GM21381 (cell line): ENCODE data around the gene PLXDC1.
"Not testable (repeated sequence)": the region's sequence is repeated elsewhere in the genome, so short reads cannot be mapped to it uniquely, and the experiment has no call there.

Source experiments
- ATAC-seq: cut with Tn5 transposase; IDR thresholded peaks from one replicate; pipeline ENCODE4 v1.9.1; 2021; ENCODE audit warnings: mild to moderate bottlenecking, moderate library complexity; ENCODE audit not compliant: unreplicated experiment

PLXDC1 gene

DNA sequence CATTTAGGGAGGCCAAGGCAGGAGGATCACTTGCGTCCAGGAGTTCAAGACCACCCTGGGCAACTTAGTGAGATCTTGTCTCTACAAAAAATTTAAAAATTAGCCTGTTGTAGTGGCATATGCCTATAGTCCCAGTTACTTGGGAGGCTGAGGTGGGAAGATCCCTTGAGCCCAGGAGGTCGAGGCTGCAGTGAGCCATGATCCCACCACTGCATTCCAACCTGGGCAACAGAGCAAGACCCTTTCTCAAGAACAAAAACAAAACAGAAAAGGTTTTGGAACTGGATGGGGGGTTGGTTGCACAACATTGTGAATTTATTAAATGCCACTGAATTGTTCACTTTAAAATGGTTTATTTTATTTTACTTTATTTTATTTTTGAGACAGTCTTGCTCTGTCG, 21.2 kb downstream of the PLXDC1 start:
- ATAC-seq: no peak

DNA sequence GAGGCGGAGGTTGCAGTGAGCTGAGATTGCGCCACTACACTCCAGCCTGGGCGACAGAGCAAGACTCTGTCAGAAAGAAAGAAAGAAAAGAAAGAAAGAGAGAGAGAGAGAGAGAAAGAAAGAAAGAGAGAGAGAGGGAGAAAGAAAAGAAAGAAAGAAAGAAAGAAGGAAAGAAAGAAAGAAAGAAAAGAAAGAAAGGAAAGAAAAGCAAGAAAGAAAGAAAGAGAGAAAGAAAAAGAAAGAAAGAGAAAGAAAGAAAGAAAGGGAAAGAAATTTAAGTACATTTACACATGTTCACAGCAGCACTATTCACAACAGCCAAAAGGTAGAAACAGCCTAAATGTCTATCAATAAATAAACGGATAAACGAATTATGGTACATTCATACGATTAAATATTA, 21.9 kb downstream of the PLXDC1 start:
- ATAC-seq: not testable (repeated sequence)

DNA sequence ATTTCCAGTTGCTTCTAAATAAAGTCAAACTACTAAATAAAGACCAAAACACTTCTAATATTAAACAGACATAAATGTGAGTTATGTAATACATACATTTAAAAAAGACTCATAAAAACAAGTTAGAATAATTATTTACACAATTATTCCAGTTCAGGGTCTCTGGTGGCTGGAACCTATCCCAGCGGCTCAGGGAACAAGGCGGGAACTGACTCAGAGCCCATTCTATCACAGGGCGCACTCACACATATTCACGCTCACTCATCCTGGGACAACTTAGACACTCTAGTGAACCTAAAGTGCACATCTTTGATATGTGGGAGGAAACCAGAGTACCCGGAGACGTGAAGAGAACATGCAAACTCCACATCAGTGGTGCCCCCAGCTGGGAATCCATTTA, 25.0 kb downstream of the PLXDC1 start:
- ATAC-seq: no peak

DNA sequence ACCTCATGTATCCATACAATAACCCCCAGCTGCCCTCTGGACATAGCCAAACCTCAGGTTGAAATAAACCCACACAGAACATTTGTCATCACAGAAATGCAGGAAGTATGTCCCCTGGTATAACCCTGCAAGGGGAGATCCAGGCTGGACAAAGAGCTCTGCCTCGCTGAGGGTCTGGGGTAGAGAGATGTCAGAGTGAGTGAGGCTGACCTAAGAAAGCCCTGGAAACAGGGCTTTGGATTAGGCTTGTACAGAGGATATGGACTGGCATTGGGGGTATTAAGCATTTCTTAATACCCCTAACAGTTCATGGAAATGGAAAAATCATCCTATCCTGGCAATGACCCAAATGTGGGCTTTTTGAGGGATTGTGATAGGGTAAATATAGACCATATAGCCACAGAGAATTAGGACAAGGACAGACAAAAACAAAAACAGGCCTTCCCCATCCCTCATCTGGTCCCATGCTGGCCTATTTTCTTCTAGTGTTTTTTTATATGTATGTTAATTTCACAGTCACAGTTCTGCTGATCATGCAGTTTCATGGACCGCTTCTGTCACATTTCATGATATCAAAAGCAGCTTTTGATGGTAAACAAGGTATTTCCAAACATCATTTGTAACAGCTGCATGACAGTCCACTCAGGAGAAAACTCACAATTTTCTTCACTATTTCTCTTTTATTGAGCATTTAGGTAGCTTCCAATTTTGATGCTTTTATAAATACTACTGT, 26.1 kb downstream of the PLXDC1 start:
- no peak for ATAC-seq

DNA sequence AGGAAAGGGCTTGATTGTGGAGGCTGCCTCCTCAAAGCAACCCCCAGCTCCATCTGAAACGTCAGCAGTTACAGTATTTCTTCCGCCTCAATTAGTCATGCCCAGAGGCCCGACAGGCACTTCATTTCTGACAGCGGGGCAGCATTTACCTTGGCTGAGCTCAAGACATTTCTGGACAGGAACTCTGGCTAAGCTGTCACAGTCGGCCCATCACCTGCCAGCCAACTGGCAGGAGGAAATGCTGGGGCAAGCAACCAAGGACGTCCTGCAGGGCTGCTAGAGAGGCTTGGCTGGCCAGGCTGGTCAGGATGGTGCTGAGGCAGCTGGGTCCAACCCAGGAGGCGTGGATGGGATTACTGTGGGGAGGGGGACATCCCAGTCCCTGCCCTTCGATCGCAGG, 27.8 kb downstream of the PLXDC1 start:
- ATAC-seq: no peak

DNA sequence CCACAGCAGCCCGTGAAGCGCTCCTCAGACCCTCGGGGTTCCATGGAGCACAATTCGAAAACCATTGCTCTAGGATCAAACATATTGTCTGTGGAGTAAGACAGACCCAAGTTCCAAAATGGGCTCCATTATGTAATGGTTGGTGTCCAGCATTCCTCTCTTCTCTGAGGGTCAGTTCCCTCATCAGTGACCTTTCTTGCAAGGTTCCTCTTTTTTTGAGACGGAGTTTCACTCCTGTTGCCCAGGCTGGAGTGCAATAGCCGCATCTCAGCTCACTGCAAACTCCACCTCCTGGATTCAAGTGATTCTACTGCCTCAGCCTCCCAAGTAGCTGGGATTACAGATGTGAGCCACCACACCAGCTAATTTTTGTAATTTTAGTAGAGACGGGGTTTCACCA, 28.4 kb downstream of the PLXDC1 start:
- ATAC-seq: no peak

DNA sequence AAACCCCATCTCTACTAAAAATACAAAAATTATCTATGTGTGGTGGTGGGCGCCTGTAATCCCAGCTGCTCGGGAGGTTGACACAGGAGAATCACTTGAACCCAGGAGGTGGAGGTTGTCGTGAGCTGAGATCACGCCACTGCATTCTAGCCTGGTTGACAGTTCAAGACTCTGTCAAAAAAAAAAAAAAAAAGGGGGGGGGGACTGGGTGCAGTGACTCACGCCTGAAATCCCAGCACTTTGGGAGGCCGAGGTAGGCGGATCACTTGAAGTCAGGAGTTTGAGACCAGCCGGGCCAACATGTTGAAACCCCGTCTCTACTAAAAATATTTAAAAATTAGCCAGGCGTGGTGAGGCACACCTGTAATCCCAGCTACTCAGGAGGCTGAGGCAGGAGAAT, 29.5 kb downstream of the PLXDC1 start:
- ATAC-seq: not testable (repeated sequence)

DNA sequence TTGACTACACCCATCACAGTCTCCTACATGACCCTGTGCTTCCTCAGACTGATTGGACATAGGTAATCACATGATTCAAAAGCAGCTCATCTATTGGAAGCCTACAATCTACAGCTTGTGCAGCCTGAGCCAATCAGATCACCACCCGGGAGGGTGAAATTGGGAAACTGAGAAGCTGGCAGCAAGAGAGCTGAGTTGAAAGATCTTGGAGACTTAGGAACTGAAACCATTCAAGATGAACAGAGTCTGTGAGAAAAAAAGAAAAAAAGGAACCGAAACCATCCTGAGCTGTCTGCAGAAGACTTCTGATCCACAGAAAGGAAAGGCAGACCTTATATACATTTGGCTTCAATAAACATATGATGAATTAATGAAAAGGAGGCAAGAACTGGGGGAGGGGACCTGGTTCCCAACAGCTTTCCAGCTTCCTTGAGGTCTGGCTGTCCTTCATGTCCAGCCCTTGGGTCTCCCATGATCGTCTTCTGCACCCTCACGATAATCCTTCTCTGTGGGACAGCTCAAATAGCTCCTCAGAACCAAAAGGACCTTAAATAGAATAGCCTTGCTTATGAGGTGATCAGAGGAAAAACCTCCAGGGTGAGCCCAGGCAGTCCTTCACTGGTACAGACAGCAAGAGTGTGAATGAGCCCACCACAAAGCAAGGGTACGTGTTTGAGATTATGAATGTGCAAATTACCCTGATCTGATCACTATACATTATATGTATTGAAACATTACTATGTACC, 32.6 kb downstream of the PLXDC1 start:
- peak; percentile 77 for ATAC-seq

DNA sequence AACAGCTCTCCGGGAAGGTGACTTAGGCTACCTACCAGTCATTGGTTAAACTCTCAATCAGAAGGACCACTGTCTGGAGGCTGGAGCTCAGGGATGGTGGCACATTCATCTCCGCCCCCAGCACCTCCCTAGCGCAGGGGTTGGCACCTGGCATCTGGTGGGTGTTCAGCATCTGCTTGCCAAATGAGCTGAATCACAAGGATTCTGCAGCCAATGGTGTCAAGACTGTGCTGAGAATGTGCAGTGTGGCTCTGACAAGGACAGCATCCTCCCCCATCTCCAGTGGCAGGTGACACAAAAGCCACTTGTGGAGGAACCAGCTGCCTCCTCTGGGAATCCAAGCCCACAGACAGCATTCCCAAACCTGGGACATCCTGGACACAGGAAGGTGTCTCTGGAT, 35.2 kb downstream of the PLXDC1 start:
- no peak for ATAC-seq

DNA sequence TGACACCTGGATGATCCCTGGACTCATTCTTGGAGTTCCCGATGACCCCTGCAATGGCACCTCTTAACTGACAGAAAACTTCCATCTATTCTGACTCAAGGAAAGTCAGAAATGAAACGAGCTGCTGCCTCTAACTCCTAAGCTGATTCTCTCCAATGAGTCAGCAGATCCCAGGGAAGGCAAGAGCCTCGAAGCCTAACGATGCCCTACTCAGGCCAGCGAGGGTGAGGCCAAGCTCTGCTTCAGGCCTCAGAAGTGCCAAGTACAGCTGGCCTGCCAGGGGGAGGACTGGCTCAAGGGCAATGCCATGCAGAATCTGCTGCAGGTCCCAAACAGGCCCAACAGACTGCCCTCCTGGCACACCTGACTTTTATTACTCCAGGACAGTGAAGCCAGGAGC, 36.3 kb downstream of the PLXDC1 start:
- no peak for ATAC-seq

DNA sequence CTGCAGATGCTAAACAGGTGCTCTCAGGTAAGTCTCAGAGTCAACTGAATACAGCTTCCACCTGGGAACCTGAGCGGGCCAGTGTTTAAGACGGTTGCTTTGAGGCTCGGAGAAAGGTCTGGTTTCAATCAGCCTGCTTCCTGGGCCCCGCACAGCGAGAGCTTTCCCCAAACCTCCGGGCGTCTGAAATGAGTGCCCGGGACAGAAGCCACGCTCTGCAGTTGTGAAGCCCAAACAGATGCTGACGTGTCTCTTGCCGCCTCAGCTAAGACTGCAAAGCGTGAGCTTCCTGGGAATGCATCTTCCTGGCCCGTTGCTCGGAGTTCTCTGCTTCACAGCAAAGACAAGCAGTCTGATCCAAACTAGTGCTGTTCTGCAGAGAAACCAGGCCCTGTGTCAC, 36.7 kb downstream of the PLXDC1 start:
- ATAC-seq: no peak

DNA sequence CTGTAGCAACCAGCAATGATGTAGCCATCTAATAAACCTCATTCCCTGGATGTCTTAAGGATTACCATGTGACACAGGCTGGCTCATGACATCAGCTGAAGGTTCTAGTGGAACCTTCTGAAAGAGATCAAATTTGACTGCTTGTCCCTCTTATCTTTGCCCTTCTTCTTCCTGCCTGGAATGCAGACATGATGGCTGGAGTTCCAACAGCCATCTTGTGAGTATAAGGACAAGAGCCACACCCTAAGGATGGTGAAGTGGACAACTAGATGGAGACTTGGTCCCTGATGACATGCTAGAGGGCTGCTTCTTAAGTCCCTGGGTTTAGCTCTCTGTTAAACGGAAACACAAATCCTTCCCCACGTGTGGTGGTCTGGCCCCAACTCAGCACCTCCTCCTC, 37.6 kb downstream of the PLXDC1 start:
- ATAC-seq: no peak

DNA sequence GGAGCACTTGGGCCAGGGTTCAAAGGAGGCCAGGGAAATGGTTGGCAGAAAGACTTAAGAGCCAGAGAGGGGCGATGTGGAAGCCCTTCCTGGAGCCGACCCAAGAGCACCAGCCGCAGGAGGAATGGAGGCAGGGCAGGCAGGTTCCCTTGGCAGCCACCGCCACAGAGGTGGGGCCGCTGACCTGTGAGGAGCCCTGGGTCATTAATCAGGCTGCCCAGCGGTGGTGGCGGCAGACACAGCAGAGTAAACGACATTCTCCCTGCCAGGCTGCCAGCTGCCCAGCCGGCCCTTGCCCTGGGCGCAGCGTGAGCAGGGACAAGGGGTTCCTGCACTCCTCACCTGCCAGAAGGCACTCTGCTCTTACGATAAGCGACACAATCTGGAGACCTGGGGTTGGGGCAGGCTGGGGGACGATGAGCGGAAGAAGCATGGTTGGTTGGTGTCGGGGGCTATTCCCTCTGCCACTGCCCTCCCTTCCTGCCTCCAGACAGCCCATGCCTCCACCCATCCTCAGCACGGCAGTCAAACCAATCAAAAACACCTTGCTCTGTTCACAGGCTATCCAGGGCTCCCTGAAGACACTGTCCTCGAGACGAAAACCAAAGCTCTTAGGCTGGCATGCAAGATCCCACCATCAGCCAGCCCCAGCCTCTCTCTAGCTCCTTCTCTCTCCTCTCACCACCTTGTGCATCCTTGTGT, 40.9 kb downstream of the PLXDC1 start:
- ATAC-seq: no peak

DNA sequence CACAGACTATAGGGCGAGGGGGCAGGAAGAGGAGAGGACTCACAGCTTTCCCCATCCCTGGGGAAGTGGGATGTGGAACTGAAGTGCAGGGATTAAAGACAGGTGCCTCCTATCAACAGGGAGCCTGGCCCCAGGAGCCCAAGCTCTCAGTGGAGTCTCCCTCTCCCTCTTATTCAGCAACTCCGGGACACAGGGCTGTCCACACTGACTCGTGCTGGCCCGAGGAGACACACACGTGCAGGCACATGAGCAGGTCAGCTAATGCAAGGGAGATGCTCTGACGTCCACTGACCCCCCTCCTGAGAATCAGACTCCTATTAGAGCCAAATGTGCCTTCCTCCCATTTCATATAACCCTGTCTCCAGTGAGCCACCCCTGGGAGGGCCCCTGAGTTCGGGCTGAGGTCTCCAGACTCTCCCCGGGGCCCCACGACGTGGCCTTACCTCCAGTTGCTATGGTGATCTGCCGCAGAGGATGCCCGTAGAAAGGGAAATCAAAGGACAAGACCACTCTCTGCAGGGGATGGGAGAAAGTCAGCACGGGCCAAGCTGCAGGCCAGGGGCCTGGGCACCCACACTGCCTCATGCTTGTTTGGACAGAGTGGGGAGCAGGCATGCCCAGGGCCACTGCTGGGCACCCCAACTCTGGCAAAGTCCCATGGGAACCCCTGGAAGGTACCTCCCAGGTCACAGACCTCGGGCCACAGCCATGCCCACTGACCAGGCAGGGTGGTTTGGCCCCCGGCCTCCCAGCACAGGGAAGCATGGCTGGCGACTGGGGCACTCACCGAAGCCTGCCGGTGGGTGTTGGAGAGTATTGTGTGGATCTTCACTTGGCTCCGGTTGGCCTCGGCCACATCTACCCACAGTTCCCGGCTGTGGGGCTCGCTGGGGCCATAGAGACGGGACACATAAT, 42.7 kb downstream of the PLXDC1 start:
- ATAC-seq: no peak

DNA sequence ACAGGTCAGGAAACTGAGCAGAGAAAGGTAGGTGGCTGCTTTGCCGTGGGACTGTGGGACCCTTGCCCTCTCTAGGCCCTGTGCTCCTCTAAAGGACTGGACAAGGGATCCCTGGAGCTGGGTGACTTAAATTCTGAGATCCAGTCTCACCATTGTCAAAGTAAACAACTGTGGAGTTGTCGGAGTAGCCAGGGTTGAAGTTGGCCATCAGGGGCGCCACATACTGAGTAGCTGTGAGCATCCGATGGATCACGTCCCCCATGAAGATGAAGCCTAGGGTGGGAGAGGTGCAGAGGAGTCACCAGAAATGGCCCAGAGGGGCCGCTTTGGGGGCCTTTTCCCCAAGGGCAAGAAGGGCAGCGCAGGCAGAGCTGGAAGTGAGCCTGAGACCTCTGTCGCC, 43.5 kb downstream of the PLXDC1 start:
- no peak for ATAC-seq

DNA sequence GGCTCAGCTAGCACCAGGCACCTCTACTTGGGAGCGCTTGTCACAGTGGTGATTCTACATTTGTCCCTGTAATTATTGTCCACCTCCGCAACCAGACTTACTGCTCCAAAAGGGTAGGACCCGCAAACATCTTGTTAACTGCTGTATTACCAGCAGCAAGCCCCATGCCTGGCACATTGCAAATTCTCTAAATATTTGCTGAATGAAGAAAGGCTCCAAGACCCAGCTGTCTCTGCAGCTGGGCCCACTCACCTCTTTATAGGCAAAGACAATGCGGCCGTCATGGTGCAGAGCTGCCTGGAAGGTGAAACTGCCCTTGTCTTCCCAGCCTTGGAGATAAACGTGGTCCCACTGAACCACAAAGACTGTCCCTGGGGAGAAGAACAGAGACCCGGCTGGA, 44.3 kb downstream of the PLXDC1 start:
- no peak for ATAC-seq

DNA sequence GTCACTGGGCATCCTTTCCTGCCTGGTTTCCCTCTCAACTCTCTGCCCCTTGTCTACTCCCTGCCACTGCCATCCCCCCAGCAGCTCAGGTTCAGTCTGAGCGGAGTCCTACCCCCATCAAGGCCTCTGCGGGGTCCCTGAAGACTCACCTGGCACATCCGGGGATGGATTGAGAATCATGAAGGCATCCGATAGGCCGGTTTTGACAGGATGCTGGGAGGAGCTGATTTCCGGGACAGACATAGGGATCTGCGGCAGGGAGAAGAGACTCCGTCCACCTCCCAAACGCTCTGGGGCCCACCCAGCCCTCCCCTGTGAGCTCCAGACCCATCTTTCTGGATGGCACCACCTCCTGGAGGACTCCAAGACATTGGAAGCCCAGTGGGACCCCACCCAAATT, 45.7 kb downstream of the PLXDC1 start:
- no peak for ATAC-seq

DNA sequence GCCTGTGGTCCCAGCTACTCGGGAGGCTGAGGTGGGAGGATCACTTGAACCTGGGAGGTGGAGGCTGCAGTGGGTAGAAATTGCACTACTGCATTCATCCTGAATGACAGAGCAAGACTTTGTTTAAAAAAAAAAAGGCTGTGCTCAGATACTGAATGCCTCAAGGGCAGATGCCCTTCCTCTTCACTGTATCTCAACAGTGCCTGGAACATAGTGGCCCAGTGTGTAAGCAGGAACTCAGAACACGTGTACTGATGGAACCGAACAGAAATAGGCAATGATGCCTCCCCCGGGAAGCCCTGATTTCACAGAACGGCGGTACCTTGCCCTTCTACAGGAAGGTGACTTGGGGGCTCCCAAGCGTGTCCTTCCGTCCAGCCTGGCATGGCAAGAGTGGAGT, 46.8 kb downstream of the PLXDC1 start:
- no peak for ATAC-seq

DNA sequence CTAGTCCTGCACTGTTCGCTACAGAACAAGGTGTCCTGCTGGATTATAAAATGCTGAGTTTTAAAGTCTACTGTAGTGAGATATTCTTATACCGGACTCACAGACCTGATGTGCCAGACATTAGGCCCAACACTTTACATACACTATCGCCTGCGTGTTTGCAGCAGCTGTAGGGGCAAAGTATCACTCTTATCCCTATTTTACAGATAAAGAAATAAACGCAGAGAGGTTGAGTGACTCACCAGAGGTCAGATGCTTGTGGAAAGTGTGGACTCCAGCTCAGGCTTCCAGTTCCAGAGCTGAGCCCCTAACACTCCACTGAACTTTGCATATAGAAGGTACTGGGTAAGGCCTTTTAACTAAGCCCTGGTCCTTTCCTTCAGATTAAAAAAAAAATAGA, 47.4 kb downstream of the PLXDC1 start:
- ATAC-seq: no peak

DNA sequence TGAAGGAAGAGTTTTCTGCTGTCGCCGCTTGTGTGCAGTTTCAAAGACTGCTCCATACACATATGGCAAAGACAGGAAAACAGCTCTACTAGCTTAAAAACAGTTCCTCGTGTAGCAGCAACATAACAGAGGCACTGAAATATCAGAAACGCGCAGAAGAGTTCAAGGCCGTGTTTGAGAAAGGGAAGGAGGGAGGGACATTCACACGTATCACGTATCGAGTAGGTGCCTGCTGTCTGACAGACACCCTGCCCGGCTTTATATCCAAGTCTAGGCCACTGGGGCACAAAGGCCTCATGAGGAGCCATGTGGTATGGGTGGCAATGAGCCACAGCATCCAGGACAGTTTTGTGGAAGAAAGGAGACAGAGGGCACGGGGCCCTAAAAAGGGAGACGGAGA, 50.3 kb downstream of the PLXDC1 start:
- ATAC-seq: no peak

DNA sequence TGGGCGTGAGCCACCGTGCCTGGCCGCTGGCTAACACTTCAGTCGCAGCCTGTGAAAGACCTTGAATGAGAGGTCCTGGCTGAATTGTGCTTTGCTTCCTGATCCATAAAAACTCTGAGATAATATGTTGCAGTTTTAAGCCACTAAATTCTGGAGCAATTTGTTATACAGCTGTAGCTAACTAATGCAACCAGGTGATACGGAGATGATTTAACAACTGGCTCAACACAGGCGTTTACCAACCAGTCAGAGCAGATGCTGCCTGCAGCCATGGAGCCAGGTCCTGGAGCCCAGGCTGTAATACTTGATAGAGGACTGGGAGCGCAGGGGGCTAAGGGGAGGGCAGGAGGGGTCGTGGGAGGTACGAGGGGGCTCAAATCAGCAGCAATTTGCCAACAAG, 50.9 kb downstream of the PLXDC1 start:
- no peak for ATAC-seq
